Activated CD4-positive, alpha-beta T cell treated with anti-CD3 and anti-CD28 coated beads, Interleukin-2, amount 10 ng/mL, durations not matched to agents 24 days and 14 days (primary cell): ENCODE data around the gene SMURF1. TPM values are rescaled to one million over a fixed set of nuclear protein-coding genes. Genes with fewer than 3 reads are reported as not detected.

Source experiments
- DNase-seq: peaks from one replicate; pipeline ENCODE4 v3.0.0; 2022
- H3K27ac Mint-ChIP-seq: one replicate; pipeline ENCODE4 v1.8.0; 2022; ENCODE audit warnings: mild to moderate bottlenecking, mixed read lengths
- H3K27me3 Mint-ChIP-seq: one replicate; pipeline ENCODE4 v1.8.0; 2022; ENCODE audit warnings: mixed read lengths
- H3K36me3 Mint-ChIP-seq: one replicate; pipeline ENCODE4 v1.8.0; 2022; ENCODE audit warnings: low read depth, mild to moderate bottlenecking, mixed read lengths
- H3K4me1 Mint-ChIP-seq: one replicate; pipeline ENCODE4 v1.8.0; 2021; ENCODE audit warnings: mixed read lengths
- H3K4me3 Mint-ChIP-seq: one replicate; pipeline ENCODE4 v1.8.0; 2022; ENCODE audit warnings: mild to moderate bottlenecking, moderate library complexity, mixed read lengths
- H3K9me3 Mint-ChIP-seq: one replicate; pipeline ENCODE4 v1.8.0; 2021; ENCODE audit warnings: mixed read lengths
- intact Hi-C: fragments of 100-400 bp; cut with micrococcal nuclease; formaldehyde crosslinking; loops from one replicate; pipeline ENCODE4 v1.15.1; 2023
- total RNA-seq: library from RNA; stranded (reverse); gene quantifications from 2 replicates; pipeline ENCODE4 v1.2.3, GENCODE V29; 2022

Gene SMURF1
- total RNA-seq, 1 donor from 2014 or later: 12.5 TPM

DNA sequence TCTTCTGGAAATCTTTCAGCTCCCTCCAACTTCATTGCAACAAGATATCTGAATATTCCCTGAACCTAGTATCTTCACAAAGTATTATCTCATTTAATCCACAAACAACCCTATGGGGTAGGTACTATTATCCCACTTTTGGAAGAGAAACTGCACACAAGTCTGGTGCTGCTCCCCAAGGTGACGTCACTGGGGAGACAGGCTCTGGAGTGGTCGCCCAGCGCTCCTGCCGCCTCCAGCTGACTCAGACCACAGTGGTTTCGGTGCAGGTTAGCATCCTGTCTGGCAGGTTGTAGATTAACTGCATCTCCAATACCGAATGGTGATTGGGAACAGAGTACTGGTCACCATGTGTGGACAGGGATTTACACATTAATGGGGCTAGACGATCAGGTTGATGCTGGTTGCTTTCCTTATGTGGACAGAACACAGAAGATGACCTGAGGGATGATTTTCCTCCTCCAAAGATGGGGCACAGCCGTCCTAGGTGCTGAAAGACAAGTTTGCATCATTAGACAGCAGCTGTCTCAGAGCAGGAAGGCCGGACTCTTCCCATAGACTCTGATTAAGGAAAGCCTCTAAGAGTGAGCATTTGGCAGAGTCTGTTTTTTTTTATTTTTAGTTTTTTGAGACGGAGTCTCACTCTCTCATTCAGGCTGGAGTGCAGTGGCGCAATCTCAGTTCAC lies 137.0 kb downstream of the SMURF1 start:
- intact Hi-C loops: no loop called here
- Mint-ChIP-seq H3K27me3 (no peaks in the 10 kb centered on the region), H3K4me3 (no peak overlapping the region), H3K4me1 (no peaks in the 10 kb centered on the region), H3K36me3 (peaks cover 48% of the 10 kb centered on the region), H3K27ac (no peak overlapping the region), H3K9me3 (no peaks in the 10 kb centered on the region)
- no peak for DNase-seq

DNA sequence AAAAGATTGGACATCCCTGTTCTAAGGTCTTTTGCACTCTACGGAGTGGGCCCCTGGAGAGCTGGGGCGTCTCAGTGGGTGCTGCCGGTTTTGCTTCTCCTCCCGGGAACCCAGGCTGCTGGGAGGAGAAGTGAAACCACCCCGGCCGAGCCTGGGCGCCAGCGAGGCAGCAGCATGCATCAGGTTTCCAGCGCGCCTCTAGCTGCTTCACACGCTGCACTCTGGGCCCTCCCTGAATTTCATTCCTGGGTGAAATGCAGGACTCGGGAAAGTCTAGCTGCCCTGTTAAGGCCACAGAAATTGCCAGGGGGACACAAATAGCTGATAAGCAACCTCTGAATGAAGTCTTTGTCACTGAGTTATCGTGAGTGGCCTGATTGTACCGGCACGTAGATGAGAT lies 138.1 kb downstream of the SMURF1 start:
- Mint-ChIP-seq H3K4me1 (no peaks in the 10 kb centered on the region), H3K27ac (no peak overlapping the region), H3K4me3 (no peak overlapping the region), H3K9me3 (no peaks in the 10 kb centered on the region), H3K36me3 (peaks cover 45% of the 10 kb centered on the region), H3K27me3 (no peaks in the 10 kb centered on the region)
- intact Hi-C loops: no loop called here
- no peak for DNase-seq

GRCh38 chr7:99004781-99005500 lies 139.0 kb downstream of the SMURF1 start:
- no peak overlapping the region for H3K4me3 Mint-ChIP-seq
- no peak for DNase-seq
- intact Hi-C loops: no loop called here
- H3K4me1 Mint-ChIP-seq: no peaks in the 10 kb centered on the region
- no peaks in the 10 kb centered on the region for H3K9me3 Mint-ChIP-seq
- H3K36me3 Mint-ChIP-seq: peaks cover 38% of the 10 kb centered on the region
- no peaks in the 10 kb centered on the region for H3K27me3 Mint-ChIP-seq
- H3K27ac Mint-ChIP-seq: no peak overlapping the region

DNA sequence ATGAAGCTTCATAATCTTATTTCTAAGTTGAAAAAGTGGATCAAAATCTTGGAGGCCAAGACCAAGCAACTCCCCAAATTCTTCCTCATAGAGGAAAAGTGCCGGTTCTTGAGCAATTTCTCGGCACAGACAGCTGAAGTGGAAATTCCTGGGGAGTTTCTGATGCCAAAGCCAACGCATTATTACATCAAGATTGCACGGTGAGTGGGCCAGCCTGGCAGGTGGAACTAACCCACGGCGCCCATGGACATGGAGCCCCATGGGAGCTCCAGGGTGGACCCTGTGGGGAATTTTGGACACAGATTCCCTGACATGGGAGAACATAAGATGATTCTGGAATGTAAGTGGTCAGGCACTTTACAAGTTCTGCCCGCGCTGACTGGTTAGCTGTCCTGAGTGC lies 139.7 kb downstream of the SMURF1 start:
- Mint-ChIP-seq H3K36me3 (peaks cover 42% of the 10 kb centered on the region), H3K27ac (no peak overlapping the region), H3K27me3 (no peaks in the 10 kb centered on the region), H3K9me3 (no peaks in the 10 kb centered on the region), H3K4me3 (no peak overlapping the region), H3K4me1 (no peaks in the 10 kb centered on the region)
- intact Hi-C loops: no loop called here
- DNase-seq: no peak

DNA sequence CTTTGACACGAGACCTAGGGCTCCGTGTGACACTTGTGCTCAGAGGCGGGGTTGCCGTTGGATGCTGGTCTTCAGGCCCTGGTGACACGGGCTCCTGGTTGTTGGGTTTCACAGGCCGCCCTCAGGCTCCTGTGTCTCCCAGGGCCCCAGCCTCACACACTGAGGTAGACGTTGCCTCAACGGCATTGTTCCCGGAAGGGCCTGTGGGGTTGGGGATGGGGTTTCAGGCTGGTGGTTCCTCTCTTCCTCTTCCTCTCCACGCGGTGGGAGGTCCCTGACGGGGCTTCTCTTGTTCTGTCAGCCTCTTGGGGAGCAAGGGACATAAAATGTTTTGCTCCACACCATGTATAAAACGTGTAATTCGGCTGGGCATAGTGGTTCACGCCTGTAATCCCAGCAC lies 140.5 kb downstream of the SMURF1 start:
- H3K4me3 Mint-ChIP-seq: no peak overlapping the region

GRCh38 chr7:99002827-99003212 lies 141.1 kb downstream of the SMURF1 start:
- H3K9me3 Mint-ChIP-seq: no peaks in the 10 kb centered on the region
- H3K36me3 Mint-ChIP-seq: peaks cover 41% of the 10 kb centered on the region
- H3K27me3 Mint-ChIP-seq: no peaks in the 10 kb centered on the region
- H3K27ac Mint-ChIP-seq: no peak overlapping the region
- DNase-seq: no peak
- no peaks in the 10 kb centered on the region for H3K4me1 Mint-ChIP-seq
- intact Hi-C loops: no loop called here
- H3K4me3 Mint-ChIP-seq: no peak overlapping the region

More for the DNA sequence above, 140.5 kb downstream of the SMURF1 start:
- no peak overlapping the region for H3K27ac Mint-ChIP-seq
- H3K9me3 Mint-ChIP-seq: no peaks in the 10 kb centered on the region
- H3K36me3 Mint-ChIP-seq: peaks cover 43% of the 10 kb centered on the region
- no peaks in the 10 kb centered on the region for H3K4me1 Mint-ChIP-seq
- no peak for DNase-seq
- intact Hi-C loops: no loop called here
- no peaks in the 10 kb centered on the region for H3K27me3 Mint-ChIP-seq

- H3K36me3 Mint-ChIP-seq: peaks cover 41% of the 10 kb centered on the region
- H3K27me3 Mint-ChIP-seq: no peaks in the 10 kb centered on the region
- intact Hi-C loops: no loop called here
- DNase-seq: no peak
- H3K4me3 Mint-ChIP-seq: no peak overlapping the region
- peak overlapping the region; percentile 18 for H3K27ac Mint-ChIP-seq
- H3K9me3 Mint-ChIP-seq: no peaks in the 10 kb centered on the region
- no peaks in the 10 kb centered on the region for H3K4me1 Mint-ChIP-seq
Observed at GRCh38 chr7:99002148-99002826, 141.6 kb downstream of the SMURF1 start.

DNA sequence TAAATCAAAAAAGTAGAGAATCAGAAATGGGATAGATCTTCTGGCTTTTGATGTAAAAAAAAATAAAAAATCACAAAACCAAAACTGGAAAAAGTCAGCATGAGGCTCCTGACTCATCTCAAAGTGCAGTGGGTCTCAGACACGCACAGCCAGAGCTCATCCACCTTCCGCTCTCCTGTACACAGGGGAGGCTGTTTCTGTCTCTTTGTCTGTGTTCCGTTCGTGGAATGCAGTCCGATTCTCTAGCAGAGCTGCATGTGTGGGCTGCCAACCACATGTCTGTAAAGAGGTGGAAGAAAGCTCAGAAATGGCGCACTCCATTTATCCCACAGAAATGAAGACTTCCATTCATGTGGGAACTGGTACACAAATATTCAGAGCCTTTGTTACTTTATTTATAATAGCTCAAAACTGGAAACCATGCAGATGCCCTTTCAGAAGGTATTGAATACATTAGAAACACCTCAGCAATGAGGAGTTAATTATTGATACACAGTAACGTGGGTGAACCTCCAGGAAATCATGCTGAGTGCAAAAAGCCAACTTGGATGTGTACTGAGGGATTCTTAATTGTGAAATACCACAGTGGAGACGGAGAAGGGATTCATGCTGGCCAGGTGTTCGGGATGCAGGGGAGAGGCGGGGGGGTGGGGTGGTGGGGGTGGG lies 142.3 kb downstream of the SMURF1 start:
- Mint-ChIP-seq H3K27ac (no peak overlapping the region), H3K4me3 (no peak overlapping the region), H3K27me3 (no peaks in the 10 kb centered on the region), H3K36me3 (peaks cover 38% of the 10 kb centered on the region), H3K9me3 (no peaks in the 10 kb centered on the region), H3K4me1 (no peaks in the 10 kb centered on the region)
- DNase-seq: no peak
- intact Hi-C loops: no loop called here

DNA sequence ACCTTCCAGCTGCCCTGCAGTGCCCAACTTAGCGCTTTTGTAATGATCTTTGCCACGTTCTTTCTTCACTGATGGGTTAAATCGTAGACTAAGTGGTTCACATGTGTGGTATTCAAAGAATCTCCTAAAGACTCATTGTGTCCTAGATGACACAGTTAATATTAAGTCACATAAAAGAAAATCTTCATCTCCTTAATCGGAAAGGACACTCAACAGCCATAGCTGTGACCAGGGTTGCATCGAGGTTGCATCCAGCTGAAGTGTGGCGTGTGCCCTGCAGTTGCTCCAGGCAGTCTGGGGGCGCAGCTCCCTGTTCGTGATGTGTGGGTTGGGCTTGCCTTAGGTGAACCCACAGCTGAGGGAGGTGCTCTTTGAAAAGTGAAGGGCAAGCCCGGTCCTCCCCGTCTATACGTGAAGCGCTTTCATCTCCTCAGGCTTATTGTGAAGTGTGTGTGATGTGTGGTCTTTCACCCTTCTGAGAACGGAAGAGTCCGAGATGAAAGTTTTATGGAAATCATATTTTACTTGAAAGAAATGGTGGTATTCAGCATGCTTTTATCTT lies 142.9 kb downstream of the SMURF1 start:
- Mint-ChIP-seq H3K36me3 (peaks cover 37% of the 10 kb centered on the region), H3K27me3 (no peaks in the 10 kb centered on the region), H3K4me3 (no peak overlapping the region), H3K9me3 (no peaks in the 10 kb centered on the region), H3K4me1 (peaks cover 2% of the 10 kb centered on the region), H3K27ac (no peak overlapping the region)
- no peak for DNase-seq
- intact Hi-C loops: no loop called here

GRCh38 chr7:99000196-99000903 lies 143.6 kb downstream of the SMURF1 start:
- H3K36me3 Mint-ChIP-seq: peaks cover 40% of the 10 kb centered on the region
- H3K4me1 Mint-ChIP-seq: peaks cover 7% of the 10 kb centered on the region
- no peak for DNase-seq
- H3K27me3 Mint-ChIP-seq: no peaks in the 10 kb centered on the region
- intact Hi-C loops: no loop called here
- no peaks in the 10 kb centered on the region for H3K9me3 Mint-ChIP-seq
- H3K4me3 Mint-ChIP-seq: no peak overlapping the region
- no peak overlapping the region for H3K27ac Mint-ChIP-seq

DNA sequence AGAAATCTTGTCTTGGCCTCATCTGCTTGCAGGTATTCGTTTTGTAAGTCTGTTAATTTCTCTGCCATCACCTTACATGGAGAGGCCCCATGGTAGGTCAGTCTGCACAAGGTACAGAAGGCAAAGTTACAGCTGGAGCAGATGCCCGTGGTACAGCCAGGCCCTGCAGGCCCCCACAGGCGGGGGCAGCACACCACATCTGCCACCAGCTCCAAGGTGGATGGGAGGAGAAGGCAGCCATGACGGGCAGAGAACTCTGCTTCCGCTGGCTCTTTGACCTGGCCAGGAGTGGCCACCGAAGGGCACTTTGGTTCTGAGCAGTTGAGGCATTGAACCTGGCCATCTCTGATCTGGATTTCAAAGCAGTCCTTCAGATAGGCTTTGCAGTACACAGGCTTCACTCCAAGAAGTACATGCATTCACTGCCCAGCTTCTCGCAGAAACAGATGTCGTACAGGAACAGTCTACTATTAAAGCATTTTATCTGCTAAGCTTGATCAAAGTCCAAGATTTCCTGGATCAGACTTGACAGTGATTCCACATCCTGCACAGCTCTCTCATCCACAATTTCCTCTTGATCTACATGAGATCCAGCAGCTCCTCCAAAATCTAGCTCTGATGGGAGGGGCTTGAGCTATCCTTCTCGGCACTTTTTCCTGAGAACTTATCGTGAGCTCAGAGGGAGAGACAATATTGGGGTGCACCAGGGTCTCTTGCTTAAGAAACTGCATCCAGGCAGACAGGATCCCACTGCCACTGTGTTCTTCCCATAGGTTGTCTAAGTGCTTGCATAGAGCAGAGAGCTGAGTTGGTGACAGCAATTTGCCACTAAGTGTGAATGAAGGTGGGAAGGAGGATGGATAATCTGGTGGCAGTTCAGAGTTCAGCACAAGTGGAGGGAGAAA lies 144.8 kb downstream of the SMURF1 start:
- H3K4me3 Mint-ChIP-seq: no peak overlapping the region
- DNase-seq: no peak
- intact Hi-C loops: no loop called here
- no peak overlapping the region for H3K27ac Mint-ChIP-seq
- peaks cover 7% of the 10 kb centered on the region for H3K4me1 Mint-ChIP-seq
- H3K36me3 Mint-ChIP-seq: peaks cover 44% of the 10 kb centered on the region
- H3K27me3 Mint-ChIP-seq: no peaks in the 10 kb centered on the region
- H3K9me3 Mint-ChIP-seq: no peaks in the 10 kb centered on the region

GRCh38 chr7:98997846-98998245 lies 146.1 kb downstream of the SMURF1 start:
- no peak for DNase-seq
- H3K27me3 Mint-ChIP-seq: no peaks in the 10 kb centered on the region
- no peaks in the 10 kb centered on the region for H3K9me3 Mint-ChIP-seq
- H3K4me3 Mint-ChIP-seq: no peak overlapping the region
- H3K27ac Mint-ChIP-seq: no peak overlapping the region
- intact Hi-C loops: no loop called here
- peaks cover 7% of the 10 kb centered on the region for H3K4me1 Mint-ChIP-seq
- peaks cover 45% of the 10 kb centered on the region for H3K36me3 Mint-ChIP-seq
